ENCODE results near the gene LAG3. TPM values are rescaled to one million over a fixed set of nuclear protein-coding genes. Genes with fewer than 3 reads are reported as not detected.

Gene LAG3
- polyA plus RNA-seq, 1 donor (not counting 4 experiments of a cell fraction or from before 2014, with no cell fraction given), result 0.09 TPM

DNA sequence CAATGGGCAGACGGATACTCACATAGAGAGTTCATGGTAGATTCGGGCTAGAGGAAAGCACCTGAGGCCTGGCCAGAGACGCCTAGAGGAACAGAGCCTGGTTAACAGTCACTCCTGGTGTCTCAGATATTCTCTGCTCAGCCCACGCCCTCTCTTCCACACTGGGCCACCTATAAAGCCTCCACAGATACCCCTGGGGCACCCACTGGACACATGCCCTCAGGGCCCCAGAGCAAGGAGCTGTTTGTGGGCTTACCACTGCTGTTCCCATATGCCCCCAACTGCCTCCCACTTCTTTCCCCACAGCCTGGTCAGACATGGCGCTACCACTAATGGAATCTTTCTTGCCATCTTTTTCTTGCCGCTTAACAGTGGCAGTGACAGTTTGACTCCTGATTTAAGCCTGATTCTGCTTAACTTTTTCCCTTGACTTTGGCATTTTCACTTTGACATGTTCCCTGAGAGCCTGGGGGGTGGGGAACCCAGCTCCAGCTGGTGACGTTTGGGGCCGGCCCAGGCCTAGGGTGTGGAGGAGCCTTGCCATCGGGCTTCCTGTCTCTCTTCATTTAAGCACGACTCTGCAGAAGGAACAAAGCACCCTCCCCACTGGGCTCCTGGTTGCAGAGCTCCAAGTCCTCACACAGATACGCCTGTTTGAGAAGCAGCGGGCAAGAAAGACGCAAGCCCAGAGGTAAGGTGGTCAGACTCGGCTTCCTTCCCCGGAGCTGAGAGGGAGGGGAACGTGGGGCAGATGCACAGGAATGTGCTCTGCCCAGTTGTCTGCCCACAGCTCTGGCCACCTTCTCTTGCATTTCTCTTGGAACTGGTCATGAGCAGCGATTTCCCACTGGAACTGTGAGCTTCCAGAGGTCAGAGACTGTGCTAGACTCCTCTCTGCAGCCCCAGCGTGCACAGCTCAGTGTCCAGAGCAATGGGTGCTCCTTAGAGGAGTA is 16.9 kb downstream of the LAG3 start, which contains the start of gene CD4:
Gene CD4, plus strand, starts transcription at position 557 of the 953 bp plus-strand sequence. CDS start 10,611 bp downstream, outside the sequence.
- FAIRE-seq, result no peak
- Histone ChIP-seq H3K79me2 (ENCODE audit: control insufficient read depth, insufficient read depth, low read length) (no peaks in the 10 kb centered on the region), H3K4me1 (ENCODE audit: control insufficient read depth, extremely low read depth, insufficient read depth, low read length) (no peaks in the 10 kb centered on the region), H3K9ac (ENCODE audit: control insufficient read depth, extremely low read depth, insufficient read depth, low read length) (no peak within 1 kb of the TSS), H3K4me2 (ENCODE audit: control insufficient read depth, extremely low read depth, insufficient read depth, low read depth, low read length) (no peak within 1 kb of the TSS), H3K9me3 (ENCODE audit: control insufficient read depth, low read depth, low read length) (no peaks in the 10 kb centered on the region), H2AFZ (ENCODE audit: control insufficient read depth, low read length) (no peak within 1 kb of the TSS), H3K4me3 (ENCODE audit: control insufficient read depth in 2 of 3, extremely low read depth in 1 of 3, insufficient read depth in 2 of 3, low read depth in 1 of 3, low read length in 3 of 3) (no peak within 1 kb of the TSS), H3K27ac (ENCODE audit: control insufficient read depth, insufficient read depth, low read length) (no peak within 1 kb of the TSS), H3K36me3 (ENCODE audit: control insufficient read depth in 2 of 2, extremely low read depth in 1 of 2, insufficient read depth in 2 of 2, low read length in 2 of 2) (no peaks in the 10 kb centered on the region), H3K9me1 (ENCODE audit: control insufficient read depth, extremely low read depth, insufficient read depth, low read length) (no peaks in the 10 kb centered on the region), H3K27me3 (ENCODE audit: control insufficient read depth, extremely low read depth, insufficient read depth, low read length) (peaks cover 21% of the 10 kb centered on the region), H4K20me1 (ENCODE audit: control insufficient read depth, extremely low read depth, insufficient read depth, low read length) (no peaks in the 10 kb centered on the region)
- DNase-seq (ENCODE audit: low read depth, low spot score), result no peak
- dilution Hi-C loops (cut with MboI; ENCODE audit: extremely low pct_ligation_motif_present, low sequenced_read_pairs), result no loop called here
- TF ChIP-seq, protein P1, sequence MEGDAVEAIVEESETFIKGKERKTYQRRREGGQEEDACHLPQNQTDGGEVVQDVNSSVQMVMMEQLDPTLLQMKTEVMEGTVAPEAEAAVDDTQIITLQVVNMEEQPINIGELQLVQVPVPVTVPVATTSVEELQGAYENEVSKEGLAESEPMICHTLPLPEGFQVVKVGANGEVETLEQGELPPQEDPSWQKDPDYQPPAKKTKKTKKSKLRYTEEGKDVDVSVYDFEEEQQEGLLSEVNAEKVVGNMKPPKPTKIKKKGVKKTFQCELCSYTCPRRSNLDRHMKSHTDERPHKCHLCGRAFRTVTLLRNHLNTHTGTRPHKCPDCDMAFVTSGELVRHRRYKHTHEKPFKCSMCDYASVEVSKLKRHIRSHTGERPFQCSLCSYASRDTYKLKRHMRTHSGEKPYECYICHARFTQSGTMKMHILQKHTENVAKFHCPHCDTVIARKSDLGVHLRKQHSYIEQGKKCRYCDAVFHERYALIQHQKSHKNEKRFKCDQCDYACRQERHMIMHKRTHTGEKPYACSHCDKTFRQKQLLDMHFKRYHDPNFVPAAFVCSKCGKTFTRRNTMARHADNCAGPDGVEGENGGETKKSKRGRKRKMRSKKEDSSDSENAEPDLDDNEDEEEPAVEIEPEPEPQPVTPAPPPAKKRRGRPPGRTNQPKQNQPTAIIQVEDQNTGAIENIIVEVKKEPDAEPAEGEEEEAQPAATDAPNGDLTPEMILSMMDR (optimal IDR thresholded peaks at IDR 0.05 in 1 of 3, IDR thresholded peaks at IDR 0.05 in 1 of 3, conservative IDR thresholded peaks at IDR 0.05 in 1 of 3; ENCODE audit: extremely low read depth in 1 of 3, insufficient read depth in 2 of 3, low read length in 3 of 3), result no peak

DNA sequence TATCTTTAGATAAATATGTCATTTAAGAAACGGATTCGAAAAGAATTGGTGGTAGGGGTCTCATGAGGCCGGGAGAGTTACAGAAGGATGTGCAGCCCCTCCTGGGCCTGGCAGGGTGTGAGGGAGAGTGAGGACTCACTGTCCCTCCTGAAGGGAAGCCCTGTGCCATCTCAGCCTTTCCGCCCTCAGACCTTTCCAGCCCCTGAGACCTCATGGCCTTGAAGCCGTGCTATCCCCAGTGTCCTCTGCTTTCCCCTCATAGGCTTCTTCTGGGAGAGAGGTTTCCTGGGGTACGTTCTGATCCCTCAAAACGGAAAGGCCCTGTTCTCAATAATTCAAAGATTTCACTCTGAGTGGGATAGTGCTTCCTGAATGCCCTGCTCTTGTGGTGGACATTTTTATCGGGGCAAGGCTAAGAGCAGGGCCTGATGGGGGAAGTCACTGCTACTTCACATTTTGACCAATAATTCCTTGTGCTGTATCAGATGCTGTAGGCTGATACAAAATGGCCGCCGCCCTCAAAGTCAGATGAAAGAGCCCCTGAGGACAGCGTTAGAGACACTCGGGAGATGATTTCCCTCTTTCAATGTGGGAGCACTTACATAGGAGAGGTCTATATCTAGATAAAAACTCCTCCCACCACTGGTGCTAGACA is 18.3 kb downstream of the LAG3 start:
- Histone ChIP-seq H3K4me2 (ENCODE audit: control insufficient read depth, extremely low read depth, insufficient read depth, low read depth, low read length) (no peak overlapping the region), H3K79me2 (ENCODE audit: control insufficient read depth, insufficient read depth, low read length) (no peaks in the 10 kb centered on the region), H4K20me1 (ENCODE audit: control insufficient read depth, extremely low read depth, insufficient read depth, low read length) (no peaks in the 10 kb centered on the region), H3K4me3 (ENCODE audit: control insufficient read depth in 2 of 3, extremely low read depth in 1 of 3, insufficient read depth in 2 of 3, low read depth in 1 of 3, low read length in 3 of 3) (no peak overlapping the region), H3K9ac (ENCODE audit: control insufficient read depth, extremely low read depth, insufficient read depth, low read length) (no peak overlapping the region), H3K9me3 (ENCODE audit: control insufficient read depth, low read depth, low read length) (no peaks in the 10 kb centered on the region), H3K9me1 (ENCODE audit: control insufficient read depth, extremely low read depth, insufficient read depth, low read length) (no peaks in the 10 kb centered on the region), H3K27me3 (ENCODE audit: control insufficient read depth, extremely low read depth, insufficient read depth, low read length) (peaks cover 25% of the 10 kb centered on the region), H2AFZ (ENCODE audit: control insufficient read depth, low read length) (no peak overlapping the region), H3K4me1 (ENCODE audit: control insufficient read depth, extremely low read depth, insufficient read depth, low read length) (no peaks in the 10 kb centered on the region), H3K27ac (ENCODE audit: control insufficient read depth, insufficient read depth, low read length) (no peak overlapping the region), H3K36me3 (ENCODE audit: control insufficient read depth in 2 of 2, extremely low read depth in 1 of 2, insufficient read depth in 2 of 2, low read length in 2 of 2) (no peaks in the 10 kb centered on the region)
- FAIRE-seq (no peak), DNase-seq (ENCODE audit: low read depth, low spot score) (no peak)
- dilution Hi-C loops (cut with MboI; ENCODE audit: extremely low pct_ligation_motif_present, low sequenced_read_pairs), result no loop called here
- TF ChIP-seq EZH2 (IDR thresholded peaks at IDR 0.05; ENCODE audit: low read length), result no peak
- TF ChIP-seq, protein P1 (optimal IDR thresholded peaks at IDR 0.05 in 1 of 3, IDR thresholded peaks at IDR 0.05 in 1 of 3, conservative IDR thresholded peaks at IDR 0.05 in 1 of 3; ENCODE audit: extremely low read depth in 1 of 3, insufficient read depth in 2 of 3, low read length in 3 of 3), result no peak
